DMS79 (cell line): ENCODE results near the gene LONRF2.

Source experiments
- DNase-seq: peaks from one replicate; lab custom pipeline; 2025; lab: John Stamatoyannopoulos, UW

LONRF2 gene

GRCh38 chr2:100275200-100275589 is 47.1 kb downstream of the LONRF2 start:
- no peak for DNase-seq

GRCh38 chr2:100274566-100275199 is 47.6 kb downstream of the LONRF2 start:
- no peak for DNase-seq

GRCh38 chr2:100274076-100274475 is 48.2 kb downstream of the LONRF2 start:
- peak; percentile 23 for DNase-seq

GRCh38 chr2:100273387-100273786 is 48.9 kb downstream of the LONRF2 start:
- DNase-seq, result no peak

- no peak for DNase-seq
These were observed 49.4 kb downstream of the LONRF2 start for GRCh38 chr2:100272841-100273329.

GRCh38 chr2:100271210-100271609 is 51.1 kb downstream of the LONRF2 start:
- DNase-seq, result no peak

- no peak for DNase-seq
These were observed 51.7 kb downstream of the LONRF2 start for GRCh38 chr2:100270381-100271146.

- DNase-seq, result no peak
These were observed 52.4 kb downstream of the LONRF2 start for GRCh38 chr2:100269889-100270288.

- DNase-seq, result no peak
These were observed 53.3 kb downstream of the LONRF2 start for GRCh38 chr2:100268986-100269385.

GRCh38 chr2:100267751-100268150 is 54.5 kb downstream of the LONRF2 start:
- peak; percentile 22 for DNase-seq

GRCh38 chr2:100266126-100266525 is 56.2 kb downstream of the LONRF2 start:
- DNase-seq, result no peak

- no peak for DNase-seq
These were observed 57.1 kb downstream of the LONRF2 start for GRCh38 chr2:100265226-100265625.

GRCh38 chr2:100264651-100265050 is 57.6 kb downstream of the LONRF2 start:
- no peak for DNase-seq

GRCh38 chr2:100264121-100264520 is 58.2 kb downstream of the LONRF2 start:
- no peak for DNase-seq

- DNase-seq, result peak; percentile 33
These were observed 59.6 kb downstream of the LONRF2 start for GRCh38 chr2:100262555-100263320.

GRCh38 chr2:100262046-100262445 is 60.3 kb downstream of the LONRF2 start:
- no peak for DNase-seq

GRCh38 chr2:100260712-100261620 is 61.3 kb downstream of the LONRF2 start:
- DNase-seq, result peak; percentile 18

- no peak for DNase-seq
These were observed 63.2 kb downstream of the LONRF2 start for GRCh38 chr2:100259106-100259505.

GRCh38 chr2:100257939-100258338 is 64.4 kb downstream of the LONRF2 start:
- DNase-seq, result no peak

GRCh38 chr2:100256849-100257248 is 65.5 kb downstream of the LONRF2 start:
- no peak for DNase-seq

GRCh38 chr2:100256416-100256815 is 65.9 kb downstream of the LONRF2 start:
- DNase-seq, result no peak
